NCI-H187 treated with DMSO at 0.1 percent for 48 hours (cell line): Measurements from ENCODE around the gene EEFSEC.

Experiments
- DNase-seq: peaks from one replicate; lab custom pipeline; 2025; lab: John Stamatoyannopoulos, UW

Gene EEFSEC

DNA sequence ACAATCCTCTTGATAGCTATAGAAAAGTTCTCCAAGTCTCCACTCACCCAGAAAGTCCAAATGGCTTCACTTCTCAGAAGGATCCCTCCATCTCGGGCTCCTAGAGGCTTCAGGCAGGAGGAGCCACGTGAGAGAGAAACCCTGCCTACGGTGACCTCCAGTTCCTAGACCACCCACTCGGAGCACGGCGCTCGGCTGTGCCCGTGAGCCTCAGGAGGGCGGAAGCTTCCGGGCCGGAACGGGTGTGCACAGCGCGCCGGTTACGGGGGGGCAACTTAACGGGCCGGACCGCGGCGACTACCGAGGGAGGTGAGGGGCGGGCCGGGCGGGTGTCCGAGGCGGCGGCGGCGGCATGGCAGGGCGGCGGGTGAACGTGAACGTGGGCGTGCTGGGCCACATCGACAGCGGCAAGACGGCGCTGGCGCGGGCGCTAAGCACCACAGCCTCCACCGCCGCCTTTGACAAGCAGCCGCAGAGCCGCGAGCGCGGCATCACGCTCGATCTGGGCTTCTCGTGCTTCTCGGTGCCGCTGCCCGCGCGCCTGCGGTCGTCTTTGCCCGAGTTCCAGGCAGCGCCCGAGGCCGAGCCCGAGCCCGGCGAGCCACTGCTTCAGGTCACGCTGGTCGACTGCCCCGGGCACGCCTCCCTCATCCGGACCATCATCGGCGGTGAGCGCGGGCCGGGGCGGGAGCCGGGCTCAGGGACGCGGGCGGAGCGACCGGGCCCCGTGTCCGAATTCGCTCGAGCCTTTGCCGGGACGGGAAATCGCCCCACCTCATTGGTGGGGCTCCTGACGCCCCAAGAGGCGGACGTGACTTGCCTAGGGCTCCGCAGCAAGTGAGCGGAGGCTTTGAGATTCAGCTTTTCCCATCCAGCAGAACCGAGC is at the start of gene EEFSEC:
Gene EEFSEC (plus strand): TSS at position 326 of the 886 bp plus-strand sequence. CDS start 27 bp downstream, at position 353.
- no peak for DNase-seq

DNA sequence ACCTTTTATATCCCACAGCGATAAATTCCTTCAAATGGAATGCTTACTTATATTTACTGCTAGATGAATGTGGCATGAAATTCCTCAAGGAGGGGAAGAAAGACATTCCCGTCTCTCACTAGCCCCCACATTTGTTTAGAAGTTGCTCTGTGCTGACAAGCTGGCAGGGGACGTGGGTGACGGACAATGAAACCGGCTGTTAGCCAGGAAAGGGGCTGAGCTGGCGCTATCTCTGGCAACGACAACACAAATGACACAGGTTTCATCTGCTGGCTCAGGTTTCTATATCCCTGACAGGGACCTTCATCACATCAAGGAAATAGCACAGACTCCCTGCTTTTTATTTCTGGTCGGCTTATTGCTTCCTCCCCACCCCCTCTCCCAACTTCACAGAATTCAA is 45.4 kb upstream of the EEFSEC start:
- no peak for DNase-seq

DNA sequence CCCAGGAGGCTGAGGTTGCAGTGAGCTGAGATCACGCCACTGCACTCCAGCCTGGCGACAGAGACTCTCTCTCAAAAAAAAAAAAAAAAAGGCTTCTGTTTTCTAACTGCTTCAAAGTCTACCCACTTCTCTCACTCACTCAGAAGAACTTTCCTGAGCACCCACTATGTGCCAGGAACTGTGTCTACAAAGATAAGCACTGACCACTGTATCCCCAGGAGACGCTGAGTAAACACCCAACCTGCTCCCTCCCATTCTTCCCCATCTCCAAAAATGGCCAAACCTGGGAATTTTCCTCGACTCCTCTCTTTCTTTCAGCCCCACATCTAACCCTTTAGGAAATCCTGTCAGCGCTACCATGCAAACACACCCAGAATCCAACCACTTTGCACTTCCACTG is 42.1 kb upstream of the EEFSEC start:
- DNase-seq: no peak

- DNase-seq: no peak
Measured at GRCh38 chr3:128112357-128112968, 40.8 kb upstream of the EEFSEC start.

GRCh38 chr3:128113817-128114794 is 39.2 kb upstream of the EEFSEC start:
- DNase-seq: no peak

- no peak for DNase-seq
Measured at GRCh38 chr3:128122013-128122412, 31.3 kb upstream of the EEFSEC start.

DNA sequence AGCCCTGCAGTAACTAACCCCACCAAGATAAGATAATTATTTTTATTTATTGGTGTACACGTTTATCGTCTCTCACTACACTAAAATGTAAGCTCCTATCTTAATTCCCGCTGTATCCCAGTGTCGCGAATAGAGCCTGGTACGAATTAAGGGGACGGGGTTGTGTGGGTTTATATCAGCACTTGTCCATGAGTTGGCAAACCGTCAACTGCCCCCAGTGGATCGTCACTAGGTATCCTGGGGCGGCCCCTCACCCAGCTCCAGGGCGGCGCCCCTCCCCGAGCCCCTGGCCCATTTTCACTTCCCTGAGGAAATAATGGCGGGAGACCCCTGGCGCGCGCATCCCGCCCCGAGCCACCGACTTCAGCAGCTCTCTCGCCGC is 30.1 kb upstream of the EEFSEC start:
- DNase-seq: no peak

DNA sequence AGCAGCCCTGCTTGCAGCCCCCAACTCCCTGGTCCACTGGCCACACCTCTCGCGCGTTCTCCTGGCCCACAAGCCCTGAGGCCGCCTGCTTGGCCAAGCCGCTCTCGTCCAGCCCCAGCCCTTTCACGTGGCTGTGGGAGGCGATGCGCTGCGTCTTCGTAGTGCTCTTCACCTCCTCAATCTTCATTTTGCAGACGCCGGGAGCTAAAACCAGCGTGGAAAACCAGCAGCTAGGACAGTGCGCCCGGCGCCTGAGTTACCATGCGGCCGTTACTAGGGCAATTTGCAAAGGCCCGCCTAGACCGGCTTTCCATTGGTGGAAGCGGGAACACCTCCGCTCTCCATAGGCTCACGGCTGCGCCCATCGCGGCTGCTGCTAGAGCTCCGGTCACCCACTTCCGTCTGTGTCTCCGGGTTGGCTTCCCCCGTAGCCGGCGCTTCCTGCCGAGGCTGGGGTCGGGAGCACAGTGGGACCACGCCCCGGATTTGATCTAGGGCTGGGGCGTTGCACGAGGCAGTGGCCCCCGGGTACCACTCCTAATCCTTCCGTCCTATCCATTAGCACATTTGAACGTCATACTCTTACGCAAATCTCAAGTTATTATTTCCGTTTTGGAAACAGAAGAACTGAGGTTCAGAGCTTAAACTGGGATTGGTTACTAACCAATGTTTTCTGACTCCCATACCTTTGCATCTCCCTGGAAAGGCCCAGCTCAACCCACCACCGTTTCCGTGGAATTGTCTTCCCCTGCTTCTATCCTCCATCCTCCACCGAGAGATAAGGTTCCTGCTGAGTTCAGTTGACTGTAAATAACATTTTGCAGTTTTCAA is 29.5 kb upstream of the EEFSEC start, which contains the start of gene RUVBL1:
Gene RUVBL1 (minus strand): TSS at position 275 of the 831 bp plus-strand sequence. CDS start 88 bp downstream, at position 187.
- DNase-seq: peak; percentile 91

GRCh38 chr3:128127236-128127635 is 26.0 kb upstream of the EEFSEC start:
- DNase-seq: no peak

DNA sequence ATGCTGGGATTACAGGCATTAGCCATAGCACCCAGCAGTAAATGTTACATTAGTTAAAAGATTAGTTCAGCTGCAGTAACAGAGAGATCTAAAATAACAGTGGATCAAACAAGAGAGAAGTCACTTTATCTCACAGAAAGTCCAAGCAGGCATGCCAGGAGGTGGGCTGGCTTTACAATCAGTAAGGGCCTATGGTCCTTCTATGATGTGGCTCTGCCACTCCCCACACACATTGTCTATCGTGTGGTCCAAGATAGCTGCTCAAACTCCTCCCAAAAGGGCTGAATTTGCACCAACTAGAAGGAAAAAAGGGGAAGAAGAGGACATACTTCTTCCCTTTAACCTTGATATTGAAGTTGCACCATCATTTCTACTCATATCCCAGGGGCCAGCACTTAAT is 25.0 kb upstream of the EEFSEC start:
- DNase-seq: no peak

GRCh38 chr3:128131897-128132646 is 21.2 kb upstream of the EEFSEC start:
- no peak for DNase-seq

DNA sequence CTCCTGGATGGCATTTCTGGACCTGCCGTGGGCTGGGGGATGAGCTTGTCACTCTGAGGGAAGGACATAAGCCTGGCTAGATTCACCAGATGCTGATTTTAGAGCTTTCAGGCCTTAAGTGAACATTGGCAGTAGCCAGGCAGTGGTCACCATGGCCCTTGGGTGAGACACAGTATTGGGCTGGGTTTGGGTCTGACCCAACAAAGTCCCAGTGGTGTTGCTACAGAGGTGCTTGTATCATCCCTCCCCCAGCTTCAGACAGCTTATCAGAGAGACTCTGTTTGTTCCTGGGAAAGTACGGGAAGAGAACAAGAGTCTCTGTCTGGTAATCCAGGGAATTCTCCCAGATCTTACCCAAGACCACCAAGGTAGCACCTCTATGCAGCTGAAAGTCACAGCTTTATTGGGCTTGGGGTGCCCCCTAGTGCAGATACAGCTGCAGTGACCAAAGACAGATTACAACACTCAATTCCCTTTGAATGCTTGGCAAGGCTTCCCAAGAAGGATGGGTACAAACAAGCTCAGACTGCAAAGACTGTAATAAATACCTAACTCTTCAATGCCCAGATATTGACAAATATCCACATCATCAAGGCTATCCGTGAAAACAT is 19.9 kb upstream of the EEFSEC start:
- no peak for DNase-seq

GRCh38 chr3:128143496-128143895 is 9.8 kb upstream of the EEFSEC start:
- no peak for DNase-seq

DNA sequence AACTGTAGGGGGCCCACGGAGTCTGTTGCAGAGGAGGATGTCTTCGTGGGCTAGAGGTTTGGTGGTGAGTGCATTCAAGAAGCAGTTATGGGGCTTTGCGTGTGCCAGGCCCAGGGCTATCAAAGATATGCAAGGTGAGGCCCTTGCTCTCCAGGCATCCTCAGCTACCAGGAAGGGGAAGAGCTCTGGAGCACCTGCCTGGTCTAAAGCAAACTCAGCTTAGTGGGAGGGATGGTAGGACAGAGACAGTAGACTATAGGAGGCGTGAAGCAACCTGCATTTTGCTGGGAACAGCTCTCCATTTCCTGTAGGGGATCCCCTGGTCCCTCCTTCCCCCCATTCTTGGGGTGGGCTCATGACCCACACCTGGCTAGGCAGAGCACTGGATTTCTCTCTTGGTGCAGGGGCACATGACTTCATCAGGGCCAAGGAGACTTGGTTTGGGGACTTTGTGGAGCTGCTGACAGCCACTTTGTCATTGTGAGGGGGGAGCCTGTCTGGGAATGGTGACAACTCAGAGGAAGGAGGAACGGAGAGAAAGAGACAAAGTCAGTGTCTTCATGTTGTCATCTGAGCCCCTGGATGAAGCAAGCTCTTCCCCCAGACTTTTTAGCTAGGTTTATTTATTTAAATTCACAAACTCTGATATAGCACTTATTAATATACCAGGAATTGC is 8.6 kb upstream of the EEFSEC start:
- no peak for DNase-seq

GRCh38 chr3:128145279-128145678 is 8.0 kb upstream of the EEFSEC start:
- DNase-seq: no peak

GRCh38 chr3:128146201-128146600 is 7.1 kb upstream of the EEFSEC start:
- DNase-seq: no peak

DNA sequence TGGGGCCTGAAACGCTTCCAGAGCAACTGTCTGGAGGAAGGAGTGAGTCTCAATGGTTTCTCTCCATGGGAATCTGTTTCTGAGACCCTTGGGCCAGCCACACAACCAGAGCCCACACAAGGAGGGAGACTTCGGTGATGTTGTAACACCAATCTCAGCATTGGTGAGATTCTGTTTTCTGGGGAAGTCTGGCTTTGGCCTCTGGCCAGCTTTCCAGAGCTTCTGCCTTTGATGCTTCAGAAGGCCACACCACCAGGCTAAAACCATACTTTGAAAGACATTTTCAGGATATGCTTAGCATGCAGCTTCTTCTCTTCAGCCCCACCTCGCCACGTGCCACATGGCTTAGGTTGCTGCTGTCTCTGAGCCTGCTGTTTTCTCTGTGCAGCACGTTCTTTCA is 3.6 kb upstream of the EEFSEC start:
- DNase-seq: no peak

DNA sequence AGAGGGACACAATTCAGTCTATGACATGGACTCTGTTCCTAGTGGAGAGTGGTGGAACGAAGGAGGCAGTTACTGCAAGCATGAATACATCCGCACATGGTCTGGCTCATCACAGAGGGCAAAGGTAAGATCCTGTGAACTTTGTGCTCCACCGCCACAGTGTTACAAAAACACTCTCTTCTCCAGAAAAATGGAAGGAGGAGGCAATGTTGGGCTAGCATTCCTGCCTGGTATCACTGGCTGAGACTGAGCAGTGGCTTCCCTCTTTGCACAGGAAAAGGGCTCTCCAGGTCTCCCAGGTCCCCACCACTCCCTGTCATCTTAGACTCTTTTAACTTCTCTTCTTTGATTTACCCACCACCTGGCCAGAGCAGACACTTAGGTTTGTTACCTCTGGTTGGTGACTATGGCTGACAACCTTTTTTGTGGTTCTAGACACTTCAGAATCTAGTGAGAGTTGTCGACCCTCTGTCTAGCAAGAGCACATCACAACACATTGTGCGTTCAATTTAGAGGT is 1.5 kb upstream of the EEFSEC start:
- DNase-seq: no peak

DNA sequence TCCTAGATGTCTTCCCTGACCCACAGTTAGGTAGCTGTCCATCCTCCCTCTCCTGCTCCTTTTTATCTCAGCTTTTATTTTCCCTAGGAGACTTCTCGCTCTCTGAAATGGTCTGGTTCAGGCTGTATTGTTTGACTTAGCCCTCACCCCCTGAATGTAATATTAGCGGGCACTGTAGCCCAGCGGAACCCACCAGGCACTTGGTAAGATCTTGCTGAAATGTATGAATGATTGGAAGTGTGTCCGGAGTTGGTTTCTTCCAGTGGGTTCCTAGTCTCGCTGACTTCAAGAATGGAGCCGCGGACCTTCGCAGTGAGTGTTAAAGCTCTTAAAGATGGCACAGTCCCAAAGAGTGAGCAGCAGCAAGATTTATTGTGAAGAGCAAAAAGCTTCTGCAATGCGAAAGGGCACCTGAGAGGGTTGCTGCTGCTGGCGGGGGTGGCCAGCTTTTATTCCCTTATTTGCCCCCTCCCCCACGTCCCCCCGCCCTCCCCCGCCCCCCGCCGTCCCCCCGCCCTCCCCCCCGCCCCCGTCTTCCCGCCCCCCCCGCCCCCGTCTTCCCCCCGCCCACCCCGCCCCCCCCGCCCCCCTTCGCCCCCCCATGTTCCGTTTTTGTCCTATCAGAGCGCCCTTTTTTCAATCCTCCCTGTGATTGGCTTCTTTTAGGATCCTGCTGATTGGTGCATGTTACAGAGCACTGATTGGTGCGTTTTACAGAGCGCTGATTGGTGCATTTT is 694 bp upstream of the EEFSEC start:
- DNase-seq: no peak
